GM21390 (cell line): ENCODE data around the gene AGPAT3.

Source experiments
- ATAC-seq: cut with Tn5 transposase; IDR thresholded peaks from one replicate; pipeline ENCODE4 v1.9.1; 2021; ENCODE audit not compliant: unreplicated experiment

The AGPAT3 gene

DNA sequence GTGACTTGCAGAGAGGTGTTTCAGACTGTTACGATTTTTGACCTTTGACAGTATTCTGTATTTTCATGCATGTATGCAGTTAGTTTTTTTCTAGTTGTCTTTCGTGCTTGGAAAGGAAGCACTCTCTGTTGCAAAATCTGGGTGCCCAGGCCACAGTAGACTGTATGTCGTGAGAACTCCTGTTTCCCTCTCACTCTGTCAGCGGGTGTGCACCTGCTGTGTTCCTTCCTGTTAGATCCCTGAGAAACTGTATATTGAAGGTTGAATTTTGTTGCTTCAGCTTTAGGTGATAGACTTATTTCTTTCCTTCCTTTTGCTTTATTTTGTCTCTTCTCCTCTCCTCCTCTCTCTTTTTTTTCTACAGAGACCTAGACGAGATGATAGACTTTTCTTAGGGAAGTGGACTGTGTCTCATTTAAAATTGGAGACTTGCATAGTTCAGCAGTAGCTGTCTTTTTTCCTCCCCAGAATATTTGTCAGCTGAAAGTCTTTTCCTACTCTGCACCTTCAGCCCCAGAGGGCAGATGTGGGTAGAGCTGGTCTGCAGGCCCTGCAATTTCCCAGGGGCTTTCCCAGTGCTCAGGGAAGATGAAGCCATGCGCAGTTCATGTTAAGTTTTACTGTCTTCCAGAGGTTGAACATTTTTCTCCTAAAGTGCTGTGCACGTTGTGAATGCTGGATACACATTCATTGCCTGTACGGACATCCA is 148.5 kb downstream of the AGPAT3 start:
- ATAC-seq, result no peak

DNA sequence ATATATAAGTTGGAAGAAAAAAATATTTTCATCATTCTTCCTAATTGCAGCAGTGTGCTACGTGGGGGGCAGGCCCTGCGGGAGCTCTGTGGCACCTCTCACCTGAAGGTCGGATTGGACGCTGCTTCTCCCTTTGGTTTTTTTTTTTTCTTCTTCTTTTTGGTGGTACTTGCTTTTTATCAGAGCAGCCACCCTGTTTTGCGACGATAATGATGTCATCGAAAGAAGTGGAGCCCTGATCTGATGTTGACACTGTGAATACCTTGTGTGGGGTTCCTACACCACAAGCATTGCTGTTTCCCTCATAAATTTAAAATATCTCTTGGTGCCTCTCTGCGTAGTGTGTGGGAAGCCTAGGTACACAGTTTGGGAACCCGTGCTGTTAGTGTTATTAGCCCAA is 152.6 kb downstream of the AGPAT3 start:
- ATAC-seq, result no peak

DNA sequence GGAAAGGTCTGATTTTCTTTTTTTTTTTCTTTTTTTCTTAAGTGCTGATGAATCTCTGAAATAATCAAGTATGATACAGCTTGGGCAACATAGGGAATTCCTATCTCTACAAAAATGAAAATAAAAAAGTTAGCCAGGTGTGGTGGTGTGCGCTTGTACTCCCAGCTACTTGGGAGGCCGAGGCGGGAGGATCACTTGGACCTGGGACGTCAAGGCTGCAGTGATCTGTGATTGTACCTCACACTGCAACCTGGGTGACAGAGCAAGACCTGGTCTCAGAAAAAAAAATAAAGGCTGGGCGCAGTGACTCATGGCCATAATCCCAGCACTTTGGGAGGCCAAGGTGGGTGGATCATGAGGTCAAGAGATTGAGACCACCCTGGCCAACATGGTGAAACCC is 153.1 kb downstream of the AGPAT3 start:
- ATAC-seq, result no peak

DNA sequence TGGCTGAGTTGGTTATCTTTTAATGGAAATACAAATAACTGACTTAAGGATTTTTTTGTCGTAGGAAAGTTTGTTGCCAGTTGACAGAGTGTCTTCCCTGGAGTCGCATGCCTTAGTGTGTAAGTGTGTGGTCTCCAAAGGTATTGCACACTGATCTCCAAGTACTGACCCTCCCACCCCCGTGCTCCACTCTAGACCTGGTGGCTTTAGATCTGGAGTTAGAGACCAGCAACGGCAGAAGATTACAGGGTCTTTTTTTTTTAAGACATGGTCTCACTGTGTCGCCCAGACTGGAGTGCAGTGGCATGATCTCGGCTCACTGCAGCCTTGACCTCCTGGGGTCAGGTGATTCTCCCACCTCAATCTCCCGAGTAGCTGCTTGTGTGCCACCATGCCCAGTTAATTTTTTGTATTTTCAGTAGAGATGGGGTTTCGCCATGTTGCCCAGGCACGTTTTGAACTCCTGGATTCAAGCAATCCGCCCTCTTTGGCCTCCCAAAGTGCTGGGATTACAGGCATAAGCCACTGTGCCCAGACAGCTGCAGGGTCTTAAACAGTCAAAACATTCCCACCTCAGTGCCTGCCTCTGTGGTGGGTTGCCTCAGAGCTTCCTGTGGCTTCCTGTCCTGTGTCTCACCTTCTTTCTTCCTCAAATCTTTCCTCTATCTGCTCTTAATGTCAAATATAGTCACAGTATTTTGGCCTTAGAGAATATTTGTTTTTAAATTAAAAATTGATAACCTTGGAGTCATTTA is 154.0 kb downstream of the AGPAT3 start:
- ATAC-seq, result no peak

DNA sequence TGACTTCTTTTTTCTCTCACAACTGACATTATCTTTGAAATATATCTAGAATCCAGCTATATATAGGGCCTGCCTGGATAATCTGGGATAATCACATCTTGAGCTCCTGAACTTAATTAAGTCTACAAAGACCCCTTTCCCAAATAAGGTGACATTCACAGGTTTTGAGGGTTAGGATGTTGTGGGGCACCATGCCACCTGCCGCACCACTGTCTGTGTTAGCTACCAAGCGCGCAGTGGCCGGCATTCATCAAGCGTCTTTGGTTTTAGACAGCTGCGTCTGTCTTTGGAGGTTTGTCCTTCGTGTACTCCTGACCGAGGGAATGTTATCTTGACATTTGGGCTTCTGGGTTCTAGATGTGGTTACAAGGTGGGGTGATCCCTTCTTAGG is 154.5 kb downstream of the AGPAT3 start:
- no peak for ATAC-seq

DNA sequence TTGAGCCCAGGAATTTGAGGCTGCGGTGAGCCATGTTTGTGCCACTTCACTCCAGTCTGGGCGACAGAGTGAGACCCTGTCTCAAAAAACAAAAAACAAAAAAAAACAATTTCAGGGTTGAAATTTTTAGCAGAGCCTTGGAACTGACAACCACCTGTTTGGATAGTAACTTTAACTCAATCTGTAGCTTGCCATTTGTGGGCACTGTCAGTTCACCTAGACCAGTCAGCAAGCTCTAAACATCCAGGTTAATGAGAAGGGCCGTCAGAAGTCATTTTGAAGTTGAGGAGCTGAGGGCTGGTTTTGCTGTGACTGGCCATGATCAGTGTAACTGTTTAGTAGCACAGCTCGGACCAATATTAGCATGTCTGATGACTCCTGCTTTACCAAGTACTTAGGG is 155.5 kb downstream of the AGPAT3 start:
- no peak for ATAC-seq

DNA sequence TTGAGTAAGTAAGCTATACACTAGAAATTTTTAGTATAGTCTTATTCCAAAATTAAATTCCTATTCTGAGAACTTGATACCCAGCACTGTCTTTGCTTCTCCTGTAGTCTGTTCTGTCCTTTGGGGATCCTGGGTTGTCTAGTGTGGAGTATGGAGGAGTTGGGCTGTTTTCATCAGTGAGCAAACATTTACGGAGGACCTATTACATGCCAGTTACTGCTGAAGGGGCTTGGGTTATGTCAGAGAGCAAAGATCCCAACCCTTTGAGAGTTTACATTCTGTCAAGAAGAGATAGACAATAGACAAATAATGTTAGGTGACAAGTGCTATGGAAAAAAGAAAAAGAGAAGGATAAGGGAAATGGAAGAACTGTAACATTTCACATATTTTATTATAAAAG is 156.0 kb downstream of the AGPAT3 start:
- ATAC-seq, result no peak

DNA sequence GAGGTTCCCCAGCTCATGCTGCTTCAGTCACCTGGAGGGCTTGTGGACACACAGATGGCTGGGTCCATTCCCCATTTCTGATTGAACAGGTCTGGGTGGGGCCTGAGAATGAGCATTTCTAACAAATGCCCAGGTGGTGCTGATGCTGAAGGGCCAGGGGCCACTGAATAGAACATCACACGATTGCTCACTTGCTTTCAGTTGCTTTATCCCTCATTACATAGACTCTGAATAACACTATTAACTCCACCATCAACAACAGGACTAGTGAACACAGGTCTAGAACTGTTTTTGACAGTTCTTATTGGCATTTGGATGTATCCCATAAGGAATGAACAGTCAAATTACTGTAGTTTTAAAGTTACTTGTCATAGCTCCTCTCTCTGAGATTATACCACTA is 159.2 kb downstream of the AGPAT3 start:
- no peak for ATAC-seq

DNA sequence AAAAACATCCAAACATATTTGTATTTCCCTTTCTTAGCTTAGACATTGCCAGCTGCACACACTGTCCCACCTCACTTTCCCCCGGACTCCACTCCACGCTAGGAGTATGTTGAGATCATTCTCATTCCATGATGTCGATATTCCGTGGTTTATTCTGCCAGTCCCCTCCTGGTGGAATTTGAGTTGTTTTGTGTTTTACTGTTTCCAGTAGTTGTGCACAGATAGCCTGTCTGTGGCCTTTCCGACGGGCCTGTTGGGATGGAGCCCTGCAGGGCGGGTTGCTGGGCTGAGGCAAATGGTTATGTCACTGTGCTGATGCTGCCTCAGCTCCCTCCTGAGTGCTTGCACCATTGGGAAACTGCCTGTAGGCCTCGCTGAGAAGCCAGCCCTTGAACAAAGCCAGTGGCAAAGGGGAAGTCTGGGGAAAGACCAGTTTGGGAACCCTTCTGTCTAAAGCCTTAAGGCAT is 159.9 kb downstream of the AGPAT3 start:
- no peak for ATAC-seq

DNA sequence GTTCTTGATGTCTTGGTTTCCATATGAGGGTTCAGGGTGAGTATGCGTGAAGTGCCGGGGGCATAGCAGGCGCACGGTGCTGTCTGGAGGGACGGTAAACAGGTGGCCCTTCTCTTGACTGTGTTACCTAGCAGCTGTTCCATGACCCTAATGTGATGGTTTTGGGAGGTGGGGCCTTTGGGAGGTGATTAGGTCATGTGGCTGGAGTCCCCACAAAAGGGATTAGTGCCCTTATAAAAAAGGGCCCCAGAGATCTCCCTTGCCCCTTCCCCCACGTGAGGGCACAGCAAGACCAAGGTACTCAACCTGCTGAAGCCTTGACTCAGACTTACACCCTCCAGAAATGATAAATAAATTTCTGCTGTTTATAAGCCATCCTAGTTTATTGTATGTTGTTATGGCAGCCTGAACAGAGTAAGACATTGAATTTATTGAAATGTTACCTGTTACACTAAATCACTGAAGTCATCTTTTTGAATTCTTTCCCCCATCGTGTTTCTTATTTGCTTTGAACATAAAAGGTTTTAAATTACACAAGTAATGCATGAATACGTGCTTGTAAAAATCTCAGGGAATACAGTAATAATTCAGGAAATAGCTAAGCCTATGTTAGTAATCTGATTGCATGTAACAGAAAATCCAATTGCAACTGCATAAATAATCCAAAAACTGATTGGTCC is 162.7 kb downstream of the AGPAT3 start:
- no peak for ATAC-seq

DNA sequence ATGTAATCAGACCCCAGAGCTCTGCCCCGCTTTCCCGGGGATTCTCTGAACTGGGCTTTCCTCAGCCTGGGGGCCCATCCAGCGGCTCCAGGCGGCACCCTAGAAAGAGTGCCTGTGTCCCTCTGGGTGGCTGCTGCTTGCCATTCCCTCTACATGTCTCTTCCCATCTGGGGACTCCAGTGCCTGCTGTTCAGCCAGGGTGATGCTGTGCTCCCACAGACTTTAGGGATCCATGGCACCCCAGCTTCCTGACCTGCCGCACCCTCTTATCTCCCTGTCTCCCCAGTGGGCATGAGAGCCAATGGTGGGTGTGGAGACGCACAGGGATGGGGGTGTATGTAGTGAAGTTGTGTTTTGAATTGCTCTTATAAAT is 163.2 kb downstream of the AGPAT3 start:
- no peak for ATAC-seq

DNA sequence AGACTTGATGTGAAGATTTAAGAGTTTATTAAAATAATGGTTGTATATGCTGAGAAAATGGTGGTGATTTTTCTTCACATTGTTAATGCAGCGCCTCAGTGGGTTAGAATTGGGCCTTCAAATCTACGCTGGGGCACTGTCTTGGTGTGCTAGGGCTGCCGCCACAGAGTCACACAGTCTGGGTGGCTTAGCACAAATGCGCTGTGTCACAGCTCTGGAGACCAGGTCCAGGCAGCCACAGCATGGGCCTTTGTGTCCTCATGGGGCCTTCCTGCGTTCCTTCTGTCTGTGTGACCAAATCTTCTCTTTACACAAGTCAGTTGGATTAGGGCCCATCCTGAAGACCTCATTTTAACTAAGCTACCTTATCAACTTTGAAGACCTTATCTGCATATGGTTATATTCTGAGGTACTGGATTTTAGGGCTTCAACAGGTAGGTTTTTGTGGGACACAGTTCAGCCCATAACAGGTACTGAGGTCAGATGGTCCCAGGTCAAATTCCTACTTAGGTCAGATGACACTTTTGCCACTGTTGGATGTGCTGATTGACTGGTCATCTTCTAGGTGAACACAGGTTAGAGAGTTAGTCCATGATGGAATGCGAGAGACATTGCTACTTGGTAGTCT is 164.6 kb downstream of the AGPAT3 start:
- ATAC-seq, result no peak

DNA sequence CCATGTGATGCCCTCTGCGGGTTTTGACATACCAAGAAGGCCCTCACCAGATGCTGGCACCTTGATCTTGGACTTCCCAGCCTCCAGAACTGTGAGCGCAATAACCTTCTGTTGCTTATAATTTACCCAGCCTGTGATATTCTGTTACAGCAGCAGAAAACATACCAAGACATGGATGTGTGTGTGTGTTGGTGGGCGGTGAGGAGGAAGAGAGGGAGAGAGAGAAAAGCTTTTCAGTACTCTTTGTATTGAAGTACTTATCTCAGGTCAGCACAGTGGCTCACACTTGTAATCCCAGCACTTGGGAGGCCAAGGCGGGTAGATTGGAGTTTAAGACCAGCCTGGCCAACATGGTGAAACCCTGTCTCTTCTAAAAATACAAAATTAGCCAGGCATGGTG is 170.2 kb downstream of the AGPAT3 start:
- ATAC-seq, result no peak
